GM12878 (cell line): Measurements from ENCODE around the gene SYTL1.

Source experiments
- FOXM1 ChIP-seq: IDR thresholded peaks from 2 replicates; pipeline ENCODE4 v1.6.1; 2012; ENCODE audit warnings: low read depth, mild to moderate bottlenecking, inconsistent platforms, low read length, moderate library complexity
- MXI1 ChIP-seq: fragments of 150-350 bp; IDR thresholded peaks from 2 replicates; pipeline ENCODE4 v1.6.1; 2011; ENCODE audit warnings: low read depth, mild to moderate bottlenecking, inconsistent platforms, low read length, improper control_type of control experiment
- MYC ChIP-seq: IDR thresholded peaks from 2 replicates; pipeline ENCODE4 v1.6.1; 2011; ENCODE audit warnings: mild to moderate bottlenecking, low read length, moderate library complexity, inconsistent platforms; ENCODE audit not compliant: insufficient read depth, insufficient replicate concordance, insufficient read length, severe bottlenecking
- POLR2AphosphoS2 ChIP-seq: IDR thresholded peaks from 2 replicates; pipeline ENCODE4 v1.6.1; 2011; ENCODE audit warnings: low read depth, mild to moderate bottlenecking, low read length, improper control_type of control experiment, moderate library complexity
- RB1 ChIP-seq: fragments of 450-650 bp; formaldehyde crosslinking; IDR thresholded peaks from 2 replicates; pipeline ENCODE4 v1.6.1; 2017; ENCODE audit warnings: mild to moderate bottlenecking, borderline replicate concordance
- SP1 ChIP-seq: IDR thresholded peaks from one replicate; pipeline ENCODE4 v1.6.1; 2011; ENCODE audit warnings: low read depth, low read length
- ZZZ3 ChIP-seq: IDR thresholded peaks from 2 replicates; pipeline ENCODE4 v1.6.1; 2011; ENCODE audit warnings: low read depth; ENCODE audit not compliant: control insufficient read depth, insufficient read length
- TF ChIP-seq, protein P1 (sequence below): fragments of 450-650 bp; conservative IDR thresholded peaks from 2 replicates; pipeline ENCODE4 v1.6.1; 2017; ENCODE audit warnings: mild to moderate bottlenecking, moderate library complexity

DNA sequence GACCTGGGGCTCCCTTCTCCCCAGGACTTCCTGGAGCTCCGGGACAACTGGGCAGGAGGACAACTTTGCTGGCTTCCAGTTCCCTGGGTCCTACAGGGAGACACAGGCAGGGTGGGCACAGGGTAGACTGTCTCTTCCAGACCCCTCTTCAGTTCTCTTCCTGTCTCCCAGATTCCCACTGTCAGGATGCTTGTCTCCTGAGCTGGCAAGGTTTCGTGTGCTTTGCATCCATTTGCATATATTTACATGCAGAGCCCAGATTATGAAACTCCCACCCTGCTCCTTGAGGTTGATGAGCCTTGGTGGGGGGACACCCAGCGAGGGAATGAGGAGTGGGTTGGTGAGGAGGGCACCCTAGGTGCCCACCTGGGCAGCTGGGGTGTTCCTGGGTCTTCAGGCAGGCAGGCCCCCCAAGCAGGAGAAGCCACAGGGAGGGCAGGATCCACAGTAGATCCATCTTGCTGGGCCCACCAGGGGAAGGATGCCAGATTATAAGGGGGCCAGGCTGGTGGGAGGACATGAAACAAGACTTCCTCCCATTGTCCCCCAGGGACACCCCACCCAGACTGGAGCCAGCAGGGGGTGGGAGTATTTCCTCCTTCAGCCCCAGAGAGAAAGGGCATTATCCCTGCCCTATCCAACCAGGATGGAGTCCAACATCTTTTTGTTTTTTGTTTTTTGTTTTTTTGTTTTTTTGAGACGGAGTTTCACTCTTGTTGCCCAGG, 32.7 kb downstream of the SYTL1 start, which contains the start of gene FCN3:
- no peak for TF ChIP-seq SP1
- TF ChIP-seq FOXM1 = no peak
- TF ChIP-seq POLR2AphosphoS2 = no peak
- no peak for TF ChIP-seq RB1
- no peak for TF ChIP-seq MXI1
- TF ChIP-seq, protein P1, sequence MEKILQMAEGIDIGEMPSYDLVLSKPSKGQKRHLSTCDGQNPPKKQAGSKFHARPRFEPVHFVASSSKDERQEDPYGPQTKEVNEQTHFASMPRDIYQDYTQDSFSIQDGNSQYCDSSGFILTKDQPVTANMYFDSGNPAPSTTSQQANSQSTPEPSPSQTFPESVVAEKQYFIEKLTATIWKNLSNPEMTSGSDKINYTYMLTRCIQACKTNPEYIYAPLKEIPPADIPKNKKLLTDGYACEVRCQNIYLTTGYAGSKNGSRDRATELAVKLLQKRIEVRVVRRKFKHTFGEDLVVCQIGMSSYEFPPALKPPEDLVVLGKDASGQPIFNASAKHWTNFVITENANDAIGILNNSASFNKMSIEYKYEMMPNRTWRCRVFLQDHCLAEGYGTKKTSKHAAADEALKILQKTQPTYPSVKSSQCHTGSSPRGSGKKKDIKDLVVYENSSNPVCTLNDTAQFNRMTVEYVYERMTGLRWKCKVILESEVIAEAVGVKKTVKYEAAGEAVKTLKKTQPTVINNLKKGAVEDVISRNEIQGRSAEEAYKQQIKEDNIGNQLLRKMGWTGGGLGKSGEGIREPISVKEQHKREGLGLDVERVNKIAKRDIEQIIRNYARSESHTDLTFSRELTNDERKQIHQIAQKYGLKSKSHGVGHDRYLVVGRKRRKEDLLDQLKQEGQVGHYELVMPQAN = no peak
- no peak for TF ChIP-seq ZZZ3
- no peak for TF ChIP-seq MYC
